ENCODE data around the gene SLC5A5. TPM values are rescaled to one million over a fixed set of nuclear protein-coding genes. Genes with fewer than 3 reads are reported as not detected.

Gene SLC5A5
- total and polyA plus RNA-seq, 10 of the 15 experiments (the other 5 are each of a cell fraction or from before 2014, with no cell fraction given) = 0.02 to 0.08 (median 0.05) TPM; not detected in 3

DNA sequence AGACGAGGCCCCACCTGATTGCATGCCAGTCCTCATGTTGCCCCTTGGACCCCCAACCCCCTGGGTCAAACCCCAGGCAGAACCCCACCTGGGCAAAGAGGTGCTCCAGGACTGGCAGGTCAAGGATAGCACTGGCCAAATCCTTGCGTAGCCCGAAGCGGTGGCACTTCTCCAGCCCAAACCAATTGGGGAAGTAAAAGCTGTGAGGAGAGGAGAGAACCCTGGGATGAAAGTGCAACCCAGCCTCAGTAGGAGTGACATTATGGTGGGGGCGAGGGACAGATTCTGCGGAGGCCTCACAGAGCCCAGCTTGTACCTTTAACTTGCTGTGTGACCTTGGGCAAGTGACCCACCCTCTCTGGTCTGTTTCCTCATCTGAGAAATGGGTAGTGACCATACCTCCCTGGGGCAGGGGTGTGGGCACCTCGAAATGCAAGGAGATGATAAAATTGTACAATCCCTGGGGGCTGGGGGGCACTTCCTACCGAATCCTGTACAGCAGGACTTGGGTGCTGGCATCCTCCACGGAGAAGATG is 28.4 kb upstream of the SLC5A5 start (continued):
- TF ChIP-seq SRF (IDR thresholded peaks at IDR 0.05; ENCODE audit: low read depth in 2 of 2, low read length in 2 of 2) (no peak), NR2C2 (IDR thresholded peaks at IDR 0.05; ENCODE audit: borderline replicate concordance, control insufficient read depth, insufficient read length, low read depth) (no peak), TCF3 (IDR thresholded peaks at IDR 0.05; ENCODE audit: borderline replicate concordance, insufficient read depth, low read depth, low read length) (no peak)

DNA sequence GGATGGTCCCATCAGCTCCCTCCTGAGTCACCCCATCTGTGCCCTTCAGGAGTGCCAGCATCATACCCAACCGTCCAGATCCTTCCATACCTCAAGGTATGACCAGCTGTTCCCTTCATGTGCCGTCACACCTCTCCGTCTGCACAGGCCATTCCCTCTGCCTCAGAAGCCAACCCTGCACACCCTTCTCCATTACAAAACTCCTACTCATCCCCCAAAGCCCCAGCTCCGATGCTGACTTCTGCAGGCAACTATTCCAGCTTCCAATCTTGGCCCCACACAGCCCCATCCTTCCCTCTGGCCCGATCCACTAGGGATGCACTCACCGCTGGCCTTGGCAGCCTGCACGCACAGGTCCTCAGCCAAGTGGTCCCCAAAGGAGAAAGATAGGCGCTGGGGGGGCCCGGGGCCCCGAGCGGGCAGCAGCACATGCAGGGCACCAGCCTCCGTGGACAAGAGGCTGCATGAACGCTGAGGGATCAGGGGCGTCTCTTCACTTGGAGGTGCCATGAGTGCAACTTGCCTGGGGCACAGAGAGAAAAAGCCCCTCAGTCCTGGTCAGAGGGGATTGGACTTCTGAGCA is 27.7 kb upstream of the SLC5A5 start:
- Histone ChIP-seq H3K4me1 (ENCODE audit: control insufficient read depth, insufficient read depth, low read length) (peaks cover 21% of the 10 kb centered on the region), H3K4me2 (ENCODE audit: control insufficient read depth, insufficient read depth) (peak overlapping the region; percentile 9; the same call in 1 of the 2 replicates), H3K9me3 (replicated peaks; ENCODE audit: control insufficient read depth, insufficient read depth, low read length) (no peaks in the 10 kb centered on the region; the same call in 2 of the 3 replicates), H3K4me3 (no peak overlapping the region), H2AFZ (ENCODE audit: control insufficient read depth, low read depth, low read length) (no peak overlapping the region), H3K27me3 (replicated peaks in 1 of 2; ENCODE audit: control insufficient read depth in 2 of 2, insufficient read depth in 2 of 2, low read length in 1 of 2) (no peaks in the 10 kb centered on the region), H3K79me2 (ENCODE audit: control insufficient read depth, insufficient read depth, low read length) (peaks cover 28% of the 10 kb centered on the region), H3K36me3 (ENCODE audit: control insufficient read depth in 2 of 2, insufficient read depth in 2 of 2, low read length in 1 of 2) (peaks cover 4 to 18% of the 10 kb centered on the region in 2 experiments), H3K27ac (ENCODE audit: control insufficient read depth, insufficient read depth) (no peak overlapping the region), H4K20me1 (ENCODE audit: control insufficient read depth, insufficient read depth) (no peaks in the 10 kb centered on the region), H3K9ac (ENCODE audit: control insufficient read depth, insufficient read depth, low read length) (no peak overlapping the region)
- no TSS peak for BruUV-seq (replicated peaks)
- WGBS (ENCODE audit: insufficient coverage, insufficient replicate concordance, low lambda C conversion rate, missing lambda C conversion rate) = 82% methylated on average over 14 of the region's 14 CpGs
- ChIA-PET SMC1A (ENCODE audit: uncharacterized antibody, unreplicated experiment) (no interaction called here), CTCF (interaction anchor here (0.5 to 1.1 kb wide), 4 partner anchors 15 to 452 kb away, joined by 3 to 4 read pairs (median 4); partner anchors contain the start of gene RPL18A), RAD21 (ENCODE audit: unreplicated experiment) (no interaction called here), POLR2A (interaction anchor here (0.6 kb wide), 1 partner anchor 516 kb away, joined by 3 read pairs; no protein-coding TSS in a partner anchor)
- in situ Hi-C loops (cut with MboI) = no loop called here
- no peak for FAIRE-seq
- DNase-seq (ENCODE audit: low read depth, low spot score) = no peak
- no peak for TF ChIP-seq SUZ12 (IDR thresholded peaks at IDR 0.05; ENCODE audit: unreplicated experiment)
- ATAC-seq = no peak
- intact Hi-C loops (cut with micrococcal nuclease; ENCODE audit: unreplicated experiment) = no loop called here
